Measurements from ENCODE around the gene RNU6-8. TPM values are rescaled to one million over a fixed set of nuclear protein-coding genes. Genes with fewer than 3 reads are reported as not detected.
A peak's percentile ranks its signal among the peaks of the same experiment; 100 is the strongest.

Gene RNU6-8
- total RNA-seq, 1 donor from 2014 or later = not detected

DNA sequence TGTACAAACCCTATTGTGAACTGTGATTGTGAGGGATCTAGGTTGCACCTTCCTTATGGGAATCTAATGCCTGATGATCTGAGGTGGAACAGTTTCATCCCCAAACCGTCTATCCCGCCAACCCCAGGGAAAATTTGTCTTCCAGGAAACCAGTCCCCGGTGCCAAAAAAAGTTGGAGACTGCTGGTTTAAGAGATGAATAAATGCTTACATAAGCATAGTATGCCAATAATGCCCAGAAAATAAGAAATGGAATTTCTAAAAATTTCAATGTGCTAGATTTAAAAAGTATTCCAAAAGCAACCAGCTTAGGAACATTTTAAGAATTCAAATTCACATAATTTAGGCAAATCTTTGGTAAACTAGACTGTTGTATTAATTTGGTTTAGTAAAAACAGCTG lies 5.4 kb upstream of the RNU6-8 start:
- intact Hi-C loops (cut with DNase I) = no loop called here
- ATAC-seq = no peak
- DNase-seq (ENCODE audit: missing footprints) = no peak

DNA sequence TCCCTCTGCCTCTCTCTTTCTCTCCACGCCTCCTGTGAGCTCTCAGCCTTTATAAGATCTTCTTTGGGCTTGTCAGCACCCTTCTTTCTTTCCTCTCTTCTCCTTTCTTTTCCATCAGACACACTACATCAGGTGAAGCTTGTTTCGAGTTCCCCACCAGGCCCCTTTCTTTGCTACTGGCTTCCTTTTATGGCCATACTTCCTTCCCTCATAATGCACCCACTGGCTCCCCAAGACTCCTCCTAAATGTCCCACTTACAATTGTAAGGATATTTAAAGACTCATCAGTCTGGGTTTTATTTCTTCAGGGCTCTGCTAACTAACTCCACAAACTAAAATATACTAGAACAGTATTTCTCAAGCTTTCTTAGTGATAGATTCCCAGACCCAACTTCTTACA lies 3.5 kb upstream of the RNU6-8 start:
- ATAC-seq = no peak
- intact Hi-C loops (cut with DNase I) = no loop called here
- no peak for DNase-seq (ENCODE audit: missing footprints)

DNA sequence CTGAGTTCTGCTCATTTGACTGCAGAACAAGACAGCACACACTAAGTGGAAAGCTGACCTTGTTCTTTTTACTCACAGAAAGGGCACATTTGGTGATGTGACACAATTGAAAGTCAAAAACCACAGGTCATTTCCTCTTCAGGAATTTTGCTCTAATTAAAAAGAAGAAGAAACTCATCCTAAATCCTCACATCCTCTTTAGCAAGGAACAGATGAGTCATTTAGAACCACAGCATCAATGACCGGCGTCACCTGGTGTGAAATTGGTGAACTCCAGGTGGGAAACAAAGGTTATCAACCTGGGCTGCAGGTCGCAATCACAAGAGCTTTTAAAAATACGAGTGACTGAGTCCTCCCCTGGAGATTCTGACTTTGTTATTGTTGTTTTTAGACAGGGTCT lies 2.9 kb upstream of the RNU6-8 start:
- DNase-seq (ENCODE audit: missing footprints) (no peak), ATAC-seq (no peak)
- intact Hi-C loops (cut with DNase I) = no loop called here

DNA sequence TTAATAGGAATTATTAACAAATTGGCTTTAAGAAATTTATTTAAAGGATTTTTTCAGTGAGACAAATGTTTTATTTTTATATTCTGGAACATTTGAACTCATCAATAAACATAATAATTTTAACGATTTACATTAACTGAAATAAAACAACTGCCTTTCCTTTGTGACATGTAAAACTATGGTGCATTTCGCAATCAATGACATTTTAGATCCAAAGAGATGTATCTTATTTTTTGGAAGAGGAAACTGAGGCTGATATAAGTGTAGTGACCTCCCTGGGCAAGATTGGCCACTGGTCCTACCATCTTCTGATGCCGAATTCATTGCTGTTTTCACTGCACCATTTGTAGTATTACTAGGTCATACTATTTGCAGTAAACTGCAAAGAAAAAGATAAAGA lies 2.5 kb upstream of the RNU6-8 start:
- ATAC-seq (no peak), DNase-seq (ENCODE audit: missing footprints) (no peak)
- intact Hi-C loops (cut with DNase I) = no loop called here

DNA sequence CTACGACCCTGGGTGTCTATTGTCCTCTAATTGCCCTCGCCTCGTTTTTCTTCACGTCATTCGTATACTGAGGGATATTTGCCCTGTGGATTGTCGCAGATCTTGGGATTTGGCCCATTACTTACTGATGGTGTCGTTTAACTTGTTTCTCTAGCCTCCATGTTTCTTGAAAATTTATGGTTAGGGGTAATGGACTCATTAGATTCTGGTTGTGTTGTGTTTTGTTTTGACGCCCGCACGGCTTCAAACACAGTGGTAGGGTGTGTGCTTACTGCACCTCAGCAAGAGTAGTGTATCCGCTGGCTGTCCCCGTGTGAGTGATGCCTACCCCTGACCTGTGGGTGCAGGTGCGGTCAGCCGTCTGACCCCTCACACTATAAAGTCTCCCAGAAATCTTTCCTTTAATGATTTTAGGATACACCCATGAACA lies 874 bp upstream of the RNU6-8 start:
- ATAC-seq (no peak), DNase-seq (ENCODE audit: missing footprints) (no peak)
- intact Hi-C loops (cut with DNase I) = loop anchor here (1.0 to 2.0 kb wide), 3 partner anchors 51 to 643 kb away; partner anchors contain the start of gene NUBPL

DNA sequence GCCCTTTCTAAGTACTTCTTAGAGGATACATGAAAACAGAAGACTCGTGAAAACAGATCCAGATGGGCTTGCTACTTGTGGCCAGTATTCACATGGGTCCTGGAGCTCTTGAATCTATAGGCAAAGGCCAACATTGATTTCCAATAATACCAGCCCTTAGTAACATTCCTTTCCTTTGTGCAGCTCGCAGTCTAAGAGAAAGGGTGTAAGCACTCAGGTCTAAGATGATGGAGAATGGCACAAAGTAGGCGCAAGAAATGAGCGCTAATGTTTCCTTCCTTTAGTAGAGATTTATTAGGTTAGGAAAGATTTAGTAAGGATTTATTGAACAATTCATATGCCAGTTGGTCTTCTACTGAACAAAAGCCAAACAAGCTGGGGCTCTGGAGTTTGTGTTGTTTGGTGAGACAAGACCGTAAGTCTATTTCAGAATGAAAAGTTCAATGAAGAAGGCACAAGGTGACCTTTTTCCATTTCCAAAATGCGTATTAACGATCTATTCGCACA lies 525 bp downstream of the RNU6-8 start:
- intact Hi-C loops (cut with DNase I) = loop anchor here (2.0 kb wide), 2 partner anchors 52 to 642 kb away; partner anchors contain the start of gene NUBPL
- ATAC-seq = no peak
- DNase-seq (ENCODE audit: missing footprints) = no peak

DNA sequence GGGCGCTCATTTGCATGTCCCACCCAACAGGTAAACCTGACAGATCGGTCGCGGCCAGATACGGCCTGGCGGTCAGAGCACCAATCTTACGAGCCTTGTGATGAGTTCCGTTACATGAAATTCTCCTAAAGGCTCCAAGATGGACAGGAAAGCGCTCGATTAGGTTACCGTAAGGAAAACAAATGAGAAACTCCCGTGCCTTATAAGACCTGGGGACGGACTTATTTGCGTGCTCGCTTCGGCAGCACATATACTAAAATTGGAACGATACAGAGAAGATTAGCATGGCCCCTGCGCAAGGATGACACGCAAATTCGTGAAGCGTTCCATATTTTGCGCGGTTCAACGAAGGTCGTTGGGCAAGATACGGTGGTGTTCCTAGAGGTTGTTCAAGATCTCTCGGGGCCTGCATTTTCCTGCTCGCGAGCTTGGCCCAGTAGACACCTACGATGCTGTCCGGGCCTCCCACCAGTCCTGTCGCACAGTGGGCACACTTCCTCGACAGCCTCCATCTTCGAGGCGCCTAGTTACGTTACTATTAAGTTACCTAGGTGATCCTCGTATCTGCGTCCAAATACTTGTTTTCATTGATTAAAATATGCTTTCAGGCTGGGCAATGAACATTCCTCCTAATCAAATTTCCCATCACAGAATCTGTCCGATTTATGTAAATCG lies 1.1 kb downstream of the RNU6-8 start, which contains the start of gene RNU6-7:
Gene RNU6-7, plus strand, starts transcription at position 230 of the 675 bp plus-strand sequence.
- intact Hi-C loops (cut with DNase I) = loop anchor here (2.0 kb wide), 2 partner anchors 53 to 641 kb away; partner anchors contain the start of gene NUBPL
- DNase-seq (ENCODE audit: missing footprints) = no peak
- no peak for ATAC-seq

DNA sequence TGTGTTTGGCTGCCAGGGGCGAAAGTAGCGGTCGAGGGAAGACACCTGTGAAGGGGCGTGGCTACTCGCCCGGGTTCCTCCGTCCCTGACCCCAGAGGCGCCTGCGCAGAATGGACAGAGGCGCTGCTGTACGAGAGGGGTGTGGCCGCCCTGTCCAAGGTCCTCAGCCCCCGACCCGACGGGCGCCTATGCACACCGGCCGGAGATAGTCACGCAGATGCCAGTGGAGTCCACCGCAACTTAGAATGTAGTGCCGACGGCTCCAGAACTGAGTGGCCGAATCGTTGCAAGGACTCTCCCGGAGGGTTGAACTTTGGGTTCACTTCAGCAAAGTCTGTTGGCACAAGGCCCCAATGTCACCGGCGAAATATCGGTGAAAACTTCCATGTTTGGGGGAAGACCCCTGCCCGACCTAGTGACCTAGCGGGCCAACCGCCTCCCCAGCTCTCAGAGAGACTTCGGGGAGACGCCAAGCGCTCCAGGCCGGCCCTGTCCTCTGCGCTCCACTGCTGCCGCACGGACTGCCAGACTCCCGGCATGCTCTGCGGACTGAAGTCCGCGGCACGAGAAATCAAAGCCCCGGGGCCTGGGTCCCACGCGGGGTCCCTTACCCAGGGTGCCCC lies 1.8 kb downstream of the RNU6-8 start:
- intact Hi-C loops (cut with DNase I) = no loop called here
- ATAC-seq (peak; percentile 86), DNase-seq (ENCODE audit: missing footprints) (peak; percentile 88)

DNA sequence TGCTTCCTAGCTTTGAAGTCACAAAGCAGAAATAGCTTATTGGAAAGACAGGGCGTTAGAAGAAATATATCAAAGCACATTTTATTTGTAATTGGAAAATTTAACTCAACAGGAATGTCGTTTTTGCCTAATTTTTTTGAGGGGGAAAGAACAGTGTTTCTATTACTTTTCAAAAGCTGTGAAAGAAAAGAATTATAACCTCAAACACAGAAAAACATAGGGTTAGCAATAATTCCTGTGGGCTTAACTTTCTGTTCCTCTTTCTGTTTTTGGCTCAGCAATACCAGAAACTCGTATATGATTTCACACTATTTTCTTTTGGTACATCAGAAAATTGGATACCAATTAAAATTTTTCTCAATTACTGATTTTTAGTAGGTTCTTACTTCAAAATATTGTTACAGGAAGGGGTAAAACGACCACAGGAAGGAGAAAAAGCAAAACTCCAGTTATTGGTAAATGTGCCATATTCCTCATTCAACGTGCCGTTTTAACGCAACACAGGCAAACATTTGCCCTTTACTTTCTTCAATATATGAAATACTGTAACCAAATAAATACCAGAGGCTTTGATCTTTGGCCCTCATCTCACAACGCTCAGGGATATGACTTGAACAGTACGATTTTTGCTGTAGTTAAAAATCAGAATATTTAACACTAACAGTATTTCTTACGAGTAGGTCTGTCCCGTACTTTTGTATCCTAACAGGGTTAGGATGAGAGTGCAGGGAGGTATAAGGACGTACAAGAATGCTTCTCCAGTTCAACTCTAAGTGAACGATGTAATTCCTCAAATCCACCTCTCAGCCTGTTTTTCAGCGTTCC lies 2.5 kb downstream of the RNU6-8 start:
- intact Hi-C loops (cut with DNase I) = no loop called here
- no peak for DNase-seq (ENCODE audit: missing footprints)

DNA sequence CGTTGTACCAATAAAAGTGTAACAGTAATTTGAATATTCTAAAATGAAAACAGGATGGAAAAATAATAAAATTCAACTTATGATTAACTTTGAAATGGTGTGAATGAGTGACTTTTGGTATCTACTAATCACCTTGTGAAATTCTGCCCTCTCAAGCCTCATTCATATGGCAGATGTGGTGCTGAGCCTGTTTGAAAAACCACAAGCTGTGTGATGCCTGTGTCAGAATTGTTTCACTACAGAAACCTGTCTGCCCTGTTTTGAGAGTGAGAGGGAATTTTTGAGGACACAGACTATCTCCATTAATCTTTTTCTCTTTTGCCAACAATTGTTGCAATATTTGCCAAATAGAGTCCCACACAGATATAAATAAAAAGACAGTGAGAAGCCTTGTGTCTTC lies 5.2 kb downstream of the RNU6-8 start:
- no peak for ATAC-seq

More for the DNA sequence above, 2.5 kb downstream of the RNU6-8 start:
- ATAC-seq = no peak

DNA sequence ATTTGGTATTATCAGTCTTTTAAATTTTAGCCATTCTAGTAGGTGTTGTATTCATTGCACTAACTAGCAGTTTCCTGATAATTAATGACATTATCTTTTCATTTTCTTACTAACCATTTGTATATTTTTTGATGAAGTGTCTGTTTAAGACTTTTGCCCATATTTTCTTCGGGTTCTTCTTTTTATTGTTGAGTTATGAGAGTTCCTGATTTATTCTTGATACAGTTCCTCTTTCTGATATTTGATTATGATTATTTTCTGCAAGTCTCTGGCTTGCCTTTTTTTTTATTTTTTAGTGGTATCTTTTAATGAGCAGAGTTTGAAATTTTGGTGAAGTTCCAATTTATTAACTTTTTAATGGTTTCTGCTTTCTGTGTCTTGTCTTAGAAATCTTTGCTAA lies 7.4 kb downstream of the RNU6-8 start:
- DNase-seq (ENCODE audit: missing footprints) (no peak), ATAC-seq (no peak)
- intact Hi-C loops (cut with DNase I) = no loop called here

More for the DNA sequence above, 5.2 kb downstream of the RNU6-8 start:
- no peak for DNase-seq (ENCODE audit: missing footprints)
- intact Hi-C loops (cut with DNase I) = no loop called here

DNA sequence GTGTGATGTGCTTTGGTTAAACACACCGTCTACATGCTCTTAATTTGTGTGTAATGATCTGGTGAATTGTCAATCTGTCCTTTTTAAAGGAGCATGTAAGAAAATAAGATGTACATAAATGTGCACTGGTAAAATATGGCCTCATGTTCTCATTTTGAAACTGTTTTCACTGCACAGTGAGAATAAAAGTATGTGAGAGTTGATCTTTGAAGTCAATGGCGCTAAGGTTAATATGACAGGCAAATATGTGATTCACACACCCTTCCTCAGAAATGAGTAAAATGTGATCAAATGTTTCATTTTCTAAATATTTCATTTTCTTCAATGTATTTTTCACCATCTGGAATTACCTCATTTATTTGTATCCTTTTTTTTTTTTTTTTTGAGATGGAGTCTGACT lies 9.5 kb downstream of the RNU6-8 start:
- DNase-seq (ENCODE audit: missing footprints) (no peak), ATAC-seq (no peak)
- intact Hi-C loops (cut with DNase I) = no loop called here

DNA sequence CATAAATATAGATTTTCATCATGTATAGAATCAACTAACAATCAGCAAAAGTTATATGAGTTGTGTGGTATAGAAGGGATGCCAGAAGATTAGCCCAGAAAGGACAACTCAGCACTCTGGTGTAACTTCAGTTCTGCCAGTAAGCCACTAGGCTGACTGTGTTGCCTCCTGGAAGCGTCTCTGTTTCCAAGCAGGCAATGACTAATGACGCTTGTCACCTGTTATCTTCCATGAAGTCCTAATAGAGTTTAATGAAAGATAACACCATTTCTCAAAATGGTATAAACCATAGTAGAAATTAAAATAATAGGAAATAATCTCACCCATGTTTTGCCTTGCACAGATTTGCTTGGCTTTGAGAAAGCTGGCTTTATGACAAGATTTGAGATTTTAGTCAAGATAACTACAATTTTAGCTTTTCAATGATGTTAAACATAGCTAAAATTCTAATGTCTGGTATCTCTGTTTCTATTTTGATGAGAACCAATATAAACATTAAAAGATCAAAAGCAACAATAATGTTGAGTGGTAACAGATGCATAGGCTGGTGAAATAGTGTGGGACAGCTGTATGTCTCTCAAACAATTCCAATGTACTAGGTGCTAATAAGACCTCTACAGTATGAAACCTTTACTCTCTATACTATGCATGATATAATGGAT lies 10.2 kb downstream of the RNU6-8 start:
- ATAC-seq (no peak), DNase-seq (ENCODE audit: missing footprints) (no peak)
- intact Hi-C loops (cut with DNase I) = no loop called here

DNA sequence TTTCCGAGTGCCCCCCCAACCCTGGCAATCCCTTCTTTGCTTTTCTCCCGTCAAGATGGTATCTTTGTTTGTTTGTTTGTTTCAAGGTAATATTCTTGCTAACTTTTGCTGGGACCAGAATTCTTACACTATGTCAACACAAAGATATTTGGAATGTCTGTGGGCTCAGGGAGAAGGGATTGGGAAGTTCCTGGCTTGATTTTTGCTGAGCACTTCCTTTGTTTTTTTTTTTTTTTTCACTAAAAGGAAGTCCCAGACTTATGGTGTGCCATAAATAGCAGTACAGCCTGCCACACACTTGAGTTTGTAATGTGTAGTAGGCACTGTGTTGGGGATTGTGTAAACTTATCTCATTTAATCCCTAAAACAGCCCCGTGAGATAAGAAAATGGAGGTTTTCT lies 12.4 kb downstream of the RNU6-8 start:
- intact Hi-C loops (cut with DNase I) = no loop called here
- ATAC-seq (no peak), DNase-seq (ENCODE audit: missing footprints) (no peak)

DNA sequence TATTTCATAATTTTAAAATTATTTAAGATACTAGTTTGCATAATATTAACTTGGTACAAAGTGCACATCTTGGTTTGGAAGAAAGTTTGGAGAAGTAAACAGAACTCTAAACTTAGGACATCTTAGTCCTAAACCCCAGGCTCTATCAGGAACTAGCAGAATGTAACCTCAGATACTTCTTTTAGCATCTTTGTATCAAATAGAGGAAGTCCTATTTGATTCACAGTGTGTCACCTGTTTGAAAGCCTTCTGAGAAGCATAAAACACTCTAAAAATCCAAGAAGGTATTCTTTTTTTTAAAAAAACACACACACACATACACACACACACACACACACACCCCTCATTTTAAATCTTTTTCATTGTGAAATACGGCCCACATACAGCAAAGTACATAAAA lies 13.3 kb downstream of the RNU6-8 start:
- no peak for ATAC-seq
- DNase-seq (ENCODE audit: missing footprints) = no peak
- intact Hi-C loops (cut with DNase I) = no loop called here

DNA sequence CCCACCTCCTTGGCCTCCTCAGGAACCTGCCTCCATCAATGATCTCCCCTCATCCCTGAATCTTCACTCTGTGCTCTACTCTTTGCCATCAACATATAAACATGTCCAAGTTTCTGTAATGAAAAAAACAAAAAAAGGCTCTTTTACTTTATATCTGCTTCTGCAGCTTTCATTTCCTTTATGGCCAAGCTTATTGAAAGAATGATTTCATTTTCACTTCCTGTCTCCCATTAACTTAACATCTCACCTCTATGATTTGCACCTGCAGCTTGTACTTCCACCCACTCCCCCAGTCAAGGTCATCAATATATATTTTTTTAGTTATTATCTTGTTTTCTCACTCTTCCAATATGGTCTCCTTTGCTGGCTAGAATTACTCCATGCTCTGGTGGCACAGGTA lies 16.8 kb downstream of the RNU6-8 start:
- intact Hi-C loops (cut with DNase I) = no loop called here
- no peak for ATAC-seq
- no peak for DNase-seq (ENCODE audit: missing footprints)

DNA sequence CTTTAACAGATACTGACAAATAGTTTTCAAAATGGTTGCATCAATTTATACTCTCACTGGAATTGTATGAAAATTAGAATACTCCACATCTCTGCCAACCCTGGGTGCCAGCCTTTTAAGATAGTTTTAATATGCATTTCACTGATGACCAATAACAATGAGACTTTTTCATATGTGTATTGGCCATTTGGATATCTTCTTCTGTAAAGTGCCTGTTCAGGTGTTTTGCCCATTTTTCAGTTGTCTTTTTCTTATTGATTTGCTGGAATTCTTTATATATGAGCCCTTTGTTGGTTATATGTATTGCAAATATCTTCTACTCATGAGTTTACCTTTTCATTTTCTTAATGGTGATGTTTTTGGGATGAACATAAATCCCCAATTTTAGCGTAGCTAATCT lies 18.0 kb downstream of the RNU6-8 start:
- ATAC-seq (no peak), DNase-seq (ENCODE audit: missing footprints) (no peak)
- intact Hi-C loops (cut with DNase I) = no loop called here

DNA sequence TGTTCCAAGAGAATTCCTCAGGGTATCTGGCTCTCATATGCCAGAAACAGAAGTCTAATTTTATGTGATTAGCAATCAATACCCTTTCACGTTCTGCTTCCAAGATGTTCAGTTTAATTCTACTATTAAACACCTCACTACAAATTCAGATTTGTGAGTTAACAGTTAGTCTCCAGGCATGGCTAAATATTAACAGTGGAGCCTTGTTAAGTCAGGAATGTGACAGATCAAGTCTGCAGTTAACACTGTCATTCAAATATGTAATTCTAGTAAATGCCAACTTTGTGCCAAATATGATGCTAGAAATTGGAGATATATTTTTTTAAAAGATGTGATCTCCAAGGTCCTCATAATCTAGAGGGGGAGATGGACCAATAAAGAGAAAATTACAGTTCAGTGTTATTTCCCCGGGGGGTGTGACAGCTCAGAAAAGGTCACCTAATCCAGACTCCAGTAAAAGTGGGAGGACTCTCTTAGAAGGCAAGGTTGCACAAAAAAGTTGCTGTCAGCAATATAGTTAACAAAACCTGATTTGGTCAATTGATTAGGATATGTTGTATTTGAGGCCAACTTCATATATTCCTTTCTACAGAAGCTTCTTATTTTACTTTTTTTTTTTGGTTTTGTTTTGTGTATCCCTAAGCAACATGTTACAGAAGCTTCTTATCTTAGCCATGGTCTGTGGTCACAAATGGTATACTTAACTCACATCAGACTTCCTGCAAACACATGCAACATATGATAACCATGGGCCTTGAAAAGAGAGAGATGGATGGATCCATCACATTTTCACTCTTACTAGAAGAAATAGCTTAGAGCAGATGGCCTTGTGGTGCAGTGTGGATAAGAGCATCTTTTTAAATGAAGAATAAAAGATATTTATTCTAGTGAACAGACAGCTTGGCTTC lies 19.7 kb downstream of the RNU6-8 start:
- DNase-seq (ENCODE audit: missing footprints) (no peak), ATAC-seq (no peak)
- intact Hi-C loops (cut with DNase I) = no loop called here

All from Right ventricle myocardium inferior (tissue), 1 donor.